Upper lobe of right lung (tissue), 1 donor: Measurements from ENCODE around the gene P2RY14. TPM values are rescaled to one million over a fixed set of nuclear protein-coding genes. Genes with fewer than 3 reads are reported as not detected.

Experiments used
- ATAC-seq: fragments of 200-7000 bp; cut with Tn5 transposase; one replicate; pipeline ENCODE4 v1.9.1; 2020; ENCODE audit warnings: mild to moderate bottlenecking, moderate library complexity
- DNase-seq: peaks from one replicate; pipeline ENCODE4 v3.0.0-alpha.2; 2020
- H3K27ac ChIP-seq: fragments of 200-600 bp; one replicate; pipeline ENCODE4 v1.8.0; 2022
- H3K27me3 ChIP-seq: fragments of 200-600 bp; one replicate; pipeline ENCODE4 v1.8.0; 2022; ENCODE audit warnings: mild to moderate bottlenecking
- H3K36me3 ChIP-seq: fragments of 200-600 bp; one replicate; pipeline ENCODE4 v1.8.0; 2022
- H3K4me1 ChIP-seq: fragments of 200-600 bp; one replicate; pipeline ENCODE4 v1.8.0; 2022
- H3K4me3 ChIP-seq: fragments of 200-600 bp; one replicate; pipeline ENCODE4 v1.8.0; 2022; ENCODE audit warnings: mild to moderate bottlenecking
- H3K9me3 ChIP-seq: fragments of 200-600 bp; one replicate; pipeline ENCODE4 v1.8.0; 2022
- CTCF ChIP-seq: fragments of 200-600 bp; IDR thresholded peaks from one replicate; pipeline ENCODE4 v1.8.0; 2022; ENCODE audit warnings: antibody characterized with exemption
- intact Hi-C: fragments of 100-400 bp; cut with DNase I; formaldehyde crosslinking; loops from one replicate; pipeline ENCODE4 v1.11.0; 2022
- total RNA-seq: library from RNA; stranded (reverse); fragmentation: NEBNext Ultra II Directional; extraction: Animal tissue kit (Norgen Biotek cat#: 25700); gene quantifications from one replicate; pipeline ENCODE4 v1.2.1, GENCODE V29; 2021
- donor health status: DM: no; HTN: yes; CAD: no; lungs with severe emphysema.

The P2RY14 gene
- total RNA-seq, 1 donor from 2014 or later, result 7.2 TPM

- intact Hi-C loops, result no loop called here
- no peak for TF ChIP-seq CTCF
- Histone ChIP-seq H3K27ac (no peak overlapping the region), H3K9me3 (no peaks in the 10 kb centered on the region), H3K36me3 (no peaks in the 10 kb centered on the region), H3K27me3 (no peaks in the 10 kb centered on the region), H3K4me1 (no peaks in the 10 kb centered on the region), H3K4me3 (no peak overlapping the region)
- ATAC-seq, result no peak
- no peak for DNase-seq
Observed at GRCh38 chr3:151209654-151210053, 68.7 kb downstream of the P2RY14 start.

- TF ChIP-seq CTCF, result no peak
- no peak overlapping the region for H3K4me3 ChIP-seq
- no peaks in the 10 kb centered on the region for H3K27me3 ChIP-seq
- no peak overlapping the region for H3K27ac ChIP-seq
- H3K4me1 ChIP-seq, result no peaks in the 10 kb centered on the region
- intact Hi-C loops, result no loop called here
- no peak for DNase-seq
- no peak for ATAC-seq
- H3K36me3 ChIP-seq, result no peaks in the 10 kb centered on the region
- no peaks in the 10 kb centered on the region for H3K9me3 ChIP-seq
Observed at GRCh38 chr3:151206201-151206600, 72.1 kb downstream of the P2RY14 start.

GRCh38 chr3:151205482-151205881 is 72.9 kb downstream of the P2RY14 start:
- no peak for TF ChIP-seq CTCF
- H3K36me3 ChIP-seq, result no peaks in the 10 kb centered on the region
- ATAC-seq, result no peak

GRCh38 chr3:151204530-151205402 is 73.6 kb downstream of the P2RY14 start:
- Histone ChIP-seq H3K4me1 (no peaks in the 10 kb centered on the region), H3K36me3 (no peaks in the 10 kb centered on the region), H3K9me3 (no peaks in the 10 kb centered on the region), H3K4me3 (no peak overlapping the region), H3K27ac (peak overlapping the region; percentile 33), H3K27me3 (no peaks in the 10 kb centered on the region)
- TF ChIP-seq CTCF, result no peak
- intact Hi-C loops, result no loop called here
- no peak for ATAC-seq
- DNase-seq, result no peak

More at GRCh38 chr3:151205482-151205881, 72.9 kb downstream of the P2RY14 start:
- intact Hi-C loops, result no loop called here
- Histone ChIP-seq H3K4me1 (no peaks in the 10 kb centered on the region), H3K4me3 (no peak overlapping the region), H3K27me3 (no peaks in the 10 kb centered on the region), H3K9me3 (no peaks in the 10 kb centered on the region), H3K27ac (peak overlapping the region; percentile 33)
- no peak for DNase-seq

GRCh38 chr3:151203051-151203420 is 75.3 kb downstream of the P2RY14 start, which contains the start of gene GPR171:
GPR171 (minus strand) TSS chr3:151203216; CDS start chr3:151199386, 3,830 bp downstream.
- DNase-seq (no peak), ATAC-seq (no peak)
- no peak for TF ChIP-seq CTCF
- Histone ChIP-seq H3K4me3 (peak within 1 kb of the TSS; percentile 21), H3K9me3 (no peaks in the 10 kb centered on the region), H3K4me1 (no peaks in the 10 kb centered on the region), H3K27ac (peak within 1 kb of the TSS; percentile 48), H3K36me3 (no peaks in the 10 kb centered on the region), H3K27me3 (no peaks in the 10 kb centered on the region)
- intact Hi-C loops, result no loop called here
